ENCODE measurements around the gene G6PC3.
A peak's percentile ranks its signal among the peaks of the same experiment; 100 is the strongest.
"Not testable (repeated sequence)": the region's sequence is repeated elsewhere in the genome, so short reads cannot be mapped to it uniquely, and the experiment has no call there.

The G6PC3 gene

DNA sequence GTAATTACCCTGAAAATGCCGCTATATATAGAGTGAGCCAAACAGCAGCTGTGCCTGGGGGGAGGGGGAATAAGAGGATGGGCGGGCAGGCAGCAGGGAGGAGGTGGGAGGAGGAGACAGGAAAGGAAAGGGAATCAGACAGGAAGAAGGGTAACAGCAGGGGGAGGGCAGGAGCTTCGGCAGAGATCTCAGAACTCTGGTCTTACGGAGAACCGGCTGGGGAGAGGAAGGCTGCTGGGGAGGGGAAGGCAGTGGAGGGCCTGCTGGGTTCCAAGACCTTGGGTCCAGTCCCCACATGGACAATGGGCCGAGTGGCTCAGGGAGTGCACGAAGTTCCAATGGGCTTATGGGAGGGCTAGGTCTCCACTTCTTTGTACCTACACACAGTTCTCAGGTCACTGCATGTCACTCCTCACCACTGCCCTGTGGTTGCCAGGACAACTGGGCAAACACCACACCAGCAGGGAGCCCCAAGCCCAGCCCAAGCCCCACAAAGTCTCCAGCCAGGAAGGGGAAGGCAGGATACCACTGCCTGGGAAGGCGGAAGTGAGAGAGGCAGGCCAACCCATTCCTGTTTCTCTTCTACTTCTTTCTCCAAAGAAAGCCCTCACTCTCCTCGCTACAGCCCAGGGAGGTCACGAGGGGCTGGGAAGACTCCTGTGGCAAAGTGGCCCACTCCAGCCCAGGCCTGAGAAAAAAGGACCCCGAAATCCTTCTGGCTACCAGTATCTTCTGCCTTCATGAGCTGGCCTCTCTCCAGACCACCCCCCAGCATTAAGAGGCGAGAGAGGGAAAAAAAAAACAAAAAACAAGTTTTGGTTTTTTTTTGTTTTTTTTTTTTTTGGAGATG lies 25.3 kb downstream of the G6PC3 start:
- DNase-seq (ENCODE audit: low read depth), result peak; percentile 85
- H3K4me3 ChIP-seq (ENCODE audit: low read depth, low read length), result peak overlapping the region; percentile 34
- TF ChIP-seq, protein P1, sequence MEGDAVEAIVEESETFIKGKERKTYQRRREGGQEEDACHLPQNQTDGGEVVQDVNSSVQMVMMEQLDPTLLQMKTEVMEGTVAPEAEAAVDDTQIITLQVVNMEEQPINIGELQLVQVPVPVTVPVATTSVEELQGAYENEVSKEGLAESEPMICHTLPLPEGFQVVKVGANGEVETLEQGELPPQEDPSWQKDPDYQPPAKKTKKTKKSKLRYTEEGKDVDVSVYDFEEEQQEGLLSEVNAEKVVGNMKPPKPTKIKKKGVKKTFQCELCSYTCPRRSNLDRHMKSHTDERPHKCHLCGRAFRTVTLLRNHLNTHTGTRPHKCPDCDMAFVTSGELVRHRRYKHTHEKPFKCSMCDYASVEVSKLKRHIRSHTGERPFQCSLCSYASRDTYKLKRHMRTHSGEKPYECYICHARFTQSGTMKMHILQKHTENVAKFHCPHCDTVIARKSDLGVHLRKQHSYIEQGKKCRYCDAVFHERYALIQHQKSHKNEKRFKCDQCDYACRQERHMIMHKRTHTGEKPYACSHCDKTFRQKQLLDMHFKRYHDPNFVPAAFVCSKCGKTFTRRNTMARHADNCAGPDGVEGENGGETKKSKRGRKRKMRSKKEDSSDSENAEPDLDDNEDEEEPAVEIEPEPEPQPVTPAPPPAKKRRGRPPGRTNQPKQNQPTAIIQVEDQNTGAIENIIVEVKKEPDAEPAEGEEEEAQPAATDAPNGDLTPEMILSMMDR (IDR thresholded peaks at IDR 0.05; ENCODE audit: low read depth, low read length), result no peak
- TF ChIP-seq MYC (IDR thresholded peaks at IDR 0.05; ENCODE audit: low read depth, low read length), result no peak
- TF ChIP-seq, protein P2, sequence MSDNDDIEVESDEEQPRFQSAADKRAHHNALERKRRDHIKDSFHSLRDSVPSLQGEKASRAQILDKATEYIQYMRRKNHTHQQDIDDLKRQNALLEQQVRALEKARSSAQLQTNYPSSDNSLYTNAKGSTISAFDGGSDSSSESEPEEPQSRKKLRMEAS (IDR thresholded peaks at IDR 0.05; ENCODE audit: low read depth, low read length), result no peak
- TF ChIP-seq POLR2A (IDR thresholded peaks at IDR 0.05; ENCODE audit: extremely low read depth, insufficient read length), result no peak

DNA sequence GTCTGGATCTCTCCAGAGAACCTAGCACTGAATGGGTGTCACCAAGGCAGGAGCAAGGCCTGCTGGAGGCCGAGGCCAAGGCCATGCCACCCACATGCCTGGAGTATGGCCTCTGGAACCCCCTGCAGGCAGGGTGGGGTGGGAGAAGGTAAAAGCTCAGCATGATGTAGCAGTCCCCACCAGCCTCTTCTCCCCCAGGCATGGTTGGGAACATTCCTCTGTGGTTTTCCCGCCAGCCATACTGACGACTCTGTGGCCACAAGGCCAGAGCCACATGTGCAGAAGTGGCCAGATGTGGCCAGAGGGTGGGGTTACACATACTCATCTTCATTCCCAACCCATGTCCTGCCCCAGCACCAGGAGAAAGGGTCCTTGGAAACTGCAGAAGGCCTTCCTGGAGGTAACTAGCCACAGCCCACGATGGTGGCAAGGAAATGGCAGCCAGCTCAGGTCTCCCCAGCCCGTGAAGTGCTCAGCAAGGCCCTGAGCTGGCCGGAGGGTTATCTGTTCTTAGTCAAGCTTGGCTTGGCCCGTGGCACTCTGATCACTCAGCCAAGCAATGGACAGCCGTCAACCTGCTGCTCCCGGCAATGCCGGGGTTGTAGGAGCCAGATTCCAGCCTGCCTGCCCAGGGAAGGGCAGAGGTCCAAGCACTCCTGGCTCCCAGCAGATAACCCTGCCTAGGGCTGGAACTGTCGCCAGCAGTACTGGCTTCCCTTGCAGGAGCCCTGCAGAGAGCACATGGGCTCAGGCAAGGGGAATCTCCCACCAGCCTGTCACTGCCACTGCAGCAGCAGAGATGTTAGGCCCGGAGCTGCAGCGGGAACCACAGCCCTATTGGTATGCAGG lies 26.8 kb downstream of the G6PC3 start:
- DNase-seq (ENCODE audit: low read depth), result peak; percentile 43
- H3K4me3 ChIP-seq (ENCODE audit: low read depth, low read length), result no peak overlapping the region
- TF ChIP-seq MYC (IDR thresholded peaks at IDR 0.05; ENCODE audit: low read depth, low read length), result no peak
- TF ChIP-seq, protein P2 (IDR thresholded peaks at IDR 0.05; ENCODE audit: low read depth, low read length), result no peak
- TF ChIP-seq, protein P1 (IDR thresholded peaks at IDR 0.05; ENCODE audit: low read depth, low read length), result no peak
- no peak for TF ChIP-seq POLR2A (IDR thresholded peaks at IDR 0.05; ENCODE audit: extremely low read depth, insufficient read length)

DNA sequence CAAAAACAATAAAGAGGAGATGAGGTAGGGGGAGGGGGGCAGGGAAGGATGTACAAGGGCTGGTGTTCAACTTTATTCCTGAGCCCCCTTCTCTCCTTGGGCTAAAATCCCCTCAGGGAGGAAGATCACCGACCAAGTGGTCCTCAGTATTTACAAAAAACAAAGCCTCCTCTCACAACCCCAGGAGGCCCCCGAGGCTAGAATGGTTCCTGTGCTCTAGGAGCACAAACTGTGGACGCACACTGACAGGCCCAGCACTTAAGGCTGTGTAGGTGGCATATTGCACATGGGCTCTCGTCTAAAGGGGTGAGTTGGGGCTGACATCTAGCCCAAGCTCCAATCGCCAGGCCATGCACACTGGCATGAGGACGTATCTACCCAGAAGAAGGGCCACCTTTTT lies 31.3 kb downstream of the G6PC3 start:
- not testable (repeated sequence) for DNase-seq (ENCODE audit: low read depth); H3K4me3 ChIP-seq (ENCODE audit: low read depth, low read length)

DNA sequence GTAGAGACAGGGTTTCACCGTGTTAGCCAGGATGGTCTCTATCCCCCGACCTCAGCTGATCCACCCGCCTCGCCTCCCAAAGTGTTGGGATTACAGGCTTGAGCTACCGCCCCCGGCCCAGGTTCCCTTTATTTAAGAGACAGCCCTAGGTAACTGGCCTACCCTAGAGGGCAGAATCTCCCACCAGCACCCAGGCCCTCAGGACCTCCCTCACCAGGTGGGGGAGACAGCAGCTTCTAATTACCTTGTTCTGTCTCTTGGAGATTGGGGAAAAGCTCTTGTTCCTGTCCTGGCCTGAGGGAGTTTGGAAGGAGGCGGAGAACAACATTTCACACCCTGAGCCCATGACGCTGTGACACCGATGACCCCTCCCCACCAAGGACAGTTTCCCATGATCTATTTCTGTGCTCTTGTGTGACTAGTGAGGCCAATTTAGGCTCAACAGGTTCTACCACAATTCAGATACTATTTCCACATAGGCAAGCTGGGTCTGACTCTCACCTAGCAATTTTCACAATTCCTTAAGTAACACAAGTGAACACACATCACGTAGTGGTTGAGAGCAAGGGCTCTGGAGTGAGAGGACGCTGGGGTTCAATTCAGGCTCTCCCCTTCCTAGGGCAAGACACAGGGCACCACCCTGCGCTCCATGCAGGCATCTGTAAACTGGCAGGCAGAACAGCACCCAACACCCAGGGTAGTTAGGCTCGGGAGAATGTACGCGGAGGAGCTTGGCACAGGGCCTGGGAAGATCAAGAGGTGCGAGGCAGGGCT lies 32.5 kb downstream of the G6PC3 start:
- no peak overlapping the region for H3K4me3 ChIP-seq (ENCODE audit: low read depth, low read length)
- no peak for DNase-seq (ENCODE audit: low read depth)
- TF ChIP-seq, protein P2 (IDR thresholded peaks at IDR 0.05; ENCODE audit: low read depth, low read length), result no peak
- TF ChIP-seq, protein P1 (IDR thresholded peaks at IDR 0.05; ENCODE audit: low read depth, low read length), result no peak
- TF ChIP-seq MYC (IDR thresholded peaks at IDR 0.05; ENCODE audit: low read depth, low read length) (no peak), POLR2A (IDR thresholded peaks at IDR 0.05; ENCODE audit: extremely low read depth, insufficient read length) (no peak)

DNA sequence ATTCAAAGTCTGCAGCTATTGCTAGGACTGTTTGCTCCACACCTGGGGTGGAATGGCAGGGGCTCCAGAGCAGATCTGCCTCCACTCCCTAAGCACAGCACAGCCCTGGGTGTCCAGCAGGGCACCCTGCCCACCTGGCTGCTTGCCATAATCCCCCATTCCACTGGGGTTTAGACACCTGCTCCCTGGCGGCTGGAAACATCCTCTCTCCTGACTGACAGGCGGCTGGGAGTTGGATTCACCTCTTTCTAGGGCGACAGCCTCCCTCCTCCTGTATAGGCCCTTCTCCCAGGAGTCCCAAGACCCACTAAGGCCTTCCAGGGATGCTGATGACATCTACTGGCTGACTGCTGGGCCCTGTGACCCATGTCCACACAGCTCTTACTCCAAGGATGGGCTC lies 34.9 kb downstream of the G6PC3 start:
- DNase-seq (ENCODE audit: low read depth), result no peak
- no peak overlapping the region for H3K4me3 ChIP-seq (ENCODE audit: low read depth, low read length)
- TF ChIP-seq MYC (IDR thresholded peaks at IDR 0.05; ENCODE audit: low read depth, low read length) (no peak), POLR2A (IDR thresholded peaks at IDR 0.05; ENCODE audit: extremely low read depth, insufficient read length) (no peak)
- TF ChIP-seq, protein P1 (IDR thresholded peaks at IDR 0.05; ENCODE audit: low read depth, low read length), result no peak
- TF ChIP-seq, protein P2 (IDR thresholded peaks at IDR 0.05; ENCODE audit: low read depth, low read length), result no peak

Measured in NB4 (cell line).